Suprapubic skin (tissue), 4 donors: ENCODE measurements around the gene ATP9B.

Source experiments
- EP300 ChIP-seq: sonication (generic); formaldehyde crosslinking; IDR thresholded peaks from one replicate; pipeline ENCODE4 v1.6.1; 2017; ENCODE audit warnings: antibody characterized with exemption
- POLR2A ChIP-seq, 2 donors: fragments of 450-650 bp; IDR thresholded peaks; one replicate each; pipeline ENCODE4 v1.6.1; 2017; ENCODE audit warnings: antibody characterized with exemption in 2 of 2, mild to moderate bottlenecking in 2 of 2, moderate library complexity in 2 of 2
- POLR2AphosphoS5 ChIP-seq, 3 donors: sonication (generic); formaldehyde crosslinking; IDR thresholded peaks; one replicate each; pipeline ENCODE4 v1.6.1; 2017; ENCODE audit warnings: antibody characterized with exemption in 3 of 3
- TF ChIP-seq, protein P1 (sequence below), 2 donors: fragments of 200-600 bp in 1 of 2; fragments of 450-650 bp in 1 of 2; sonication (generic) in 1 of 2; IDR thresholded peaks; one replicate each; pipeline ENCODE4 v1.5.1; 2016 to 2019; ENCODE audit warnings: antibody characterized with exemption in 2 of 2, mild to moderate bottlenecking in 1 of 2, moderate library complexity in 1 of 2

DNA sequence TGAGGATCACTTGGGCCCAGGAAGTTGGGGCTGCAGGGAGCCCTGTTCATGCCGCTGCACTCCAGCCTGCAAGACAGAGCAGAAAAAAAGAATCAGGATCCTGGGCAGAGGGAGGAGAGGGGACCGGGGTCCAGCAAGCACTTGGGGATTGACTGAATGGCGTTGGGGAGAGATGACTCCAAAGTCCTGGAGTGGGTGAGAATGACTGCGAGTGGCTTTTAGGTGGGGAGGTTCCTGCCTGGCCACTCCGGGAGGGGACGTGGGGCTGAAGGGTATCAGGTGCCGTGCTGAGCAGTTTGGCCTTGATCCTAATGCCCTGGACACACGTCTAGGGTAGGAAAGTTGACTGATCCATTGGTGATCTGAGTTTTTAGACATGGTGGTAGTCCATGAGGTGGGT, 323.0 kb downstream of the ATP9B start:
- TF ChIP-seq, protein P1, sequence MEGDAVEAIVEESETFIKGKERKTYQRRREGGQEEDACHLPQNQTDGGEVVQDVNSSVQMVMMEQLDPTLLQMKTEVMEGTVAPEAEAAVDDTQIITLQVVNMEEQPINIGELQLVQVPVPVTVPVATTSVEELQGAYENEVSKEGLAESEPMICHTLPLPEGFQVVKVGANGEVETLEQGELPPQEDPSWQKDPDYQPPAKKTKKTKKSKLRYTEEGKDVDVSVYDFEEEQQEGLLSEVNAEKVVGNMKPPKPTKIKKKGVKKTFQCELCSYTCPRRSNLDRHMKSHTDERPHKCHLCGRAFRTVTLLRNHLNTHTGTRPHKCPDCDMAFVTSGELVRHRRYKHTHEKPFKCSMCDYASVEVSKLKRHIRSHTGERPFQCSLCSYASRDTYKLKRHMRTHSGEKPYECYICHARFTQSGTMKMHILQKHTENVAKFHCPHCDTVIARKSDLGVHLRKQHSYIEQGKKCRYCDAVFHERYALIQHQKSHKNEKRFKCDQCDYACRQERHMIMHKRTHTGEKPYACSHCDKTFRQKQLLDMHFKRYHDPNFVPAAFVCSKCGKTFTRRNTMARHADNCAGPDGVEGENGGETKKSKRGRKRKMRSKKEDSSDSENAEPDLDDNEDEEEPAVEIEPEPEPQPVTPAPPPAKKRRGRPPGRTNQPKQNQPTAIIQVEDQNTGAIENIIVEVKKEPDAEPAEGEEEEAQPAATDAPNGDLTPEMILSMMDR (IDR thresholded peaks at IDR 0.05) = no peak
- no peak for TF ChIP-seq POLR2A (IDR thresholded peaks at IDR 0.05)
- TF ChIP-seq EP300 = no peak
- no peak for TF ChIP-seq POLR2AphosphoS5 (IDR thresholded peaks at IDR 0.05)
